Nephron (organoid): Measurements from ENCODE around the gene SLC35F1.

Experiments used
- H3K27ac Mint-ChIP-seq, 3 experiments: 2 replicates each; pipeline ENCODE4 v1.8.0; 2020; ENCODE audit warnings: mixed read lengths in 3 of 3, mild to moderate bottlenecking in 2 of 3, moderate library complexity in 1 of 3
- H3K27me3 Mint-ChIP-seq: 2 replicates; pipeline ENCODE4 v1.8.0; 2021; ENCODE audit warnings: low read depth, mild to moderate bottlenecking, moderate library complexity, mixed read lengths
- H3K36me3 Mint-ChIP-seq: 2 replicates; pipeline ENCODE4 v1.8.0; 2020; ENCODE audit warnings: low read depth, mixed read lengths
- H3K4me1 Mint-ChIP-seq: 2 replicates; pipeline ENCODE4 v1.8.0; 2020; ENCODE audit warnings: mixed read lengths
- H3K4me3 Mint-ChIP-seq, 3 experiments: 2 replicates each; pipeline ENCODE4 v1.8.0; 2020; ENCODE audit warnings: mild to moderate bottlenecking in 3 of 3, mixed read lengths in 3 of 3, moderate library complexity in 2 of 3
- H3K9me3 Mint-ChIP-seq: 2 replicates; pipeline ENCODE4 v1.8.0; 2020; ENCODE audit warnings: mixed read lengths
- TF ChIP-seq, protein P1 (sequence below), 3 experiments: fragments of 200-600 bp; sonication (generic); IDR thresholded peaks; one replicate each; pipeline ENCODE4 v1.5.0; 2021; ENCODE audit warnings: antibody characterized with exemption in 3 of 3; ENCODE audit not compliant: unreplicated experiment in 3 of 3

The SLC35F1 gene

DNA sequence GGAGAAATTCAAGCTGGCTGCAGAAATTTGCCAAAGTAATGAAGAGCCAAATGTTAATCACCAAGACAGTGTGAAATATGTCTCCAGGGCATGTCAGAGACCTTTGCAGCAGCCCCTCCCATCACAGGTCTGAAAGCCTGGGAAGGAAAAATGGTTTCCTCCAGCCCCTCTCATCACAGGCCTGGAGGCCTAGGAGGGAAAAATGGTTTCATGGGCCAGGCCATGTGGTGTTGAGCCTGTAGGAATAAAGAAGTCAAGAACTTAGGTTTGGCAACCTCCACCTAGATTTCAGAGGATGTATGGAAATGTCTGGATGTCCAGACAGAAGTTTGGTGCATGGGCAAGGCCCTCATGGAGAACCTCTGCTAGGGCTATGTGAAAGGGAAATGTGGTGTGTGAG, 185.0 kb downstream of the SLC35F1 start:
- Mint-ChIP-seq H3K4me1 (no peaks in the 10 kb centered on the region), H3K4me3 (no peak overlapping the region), H3K36me3 (peaks cover 5% of the 10 kb centered on the region), H3K27ac (no peak overlapping the region), H3K27me3 (no peaks in the 10 kb centered on the region), H3K9me3 (peaks cover 26% of the 10 kb centered on the region)
- TF ChIP-seq, protein P1, sequence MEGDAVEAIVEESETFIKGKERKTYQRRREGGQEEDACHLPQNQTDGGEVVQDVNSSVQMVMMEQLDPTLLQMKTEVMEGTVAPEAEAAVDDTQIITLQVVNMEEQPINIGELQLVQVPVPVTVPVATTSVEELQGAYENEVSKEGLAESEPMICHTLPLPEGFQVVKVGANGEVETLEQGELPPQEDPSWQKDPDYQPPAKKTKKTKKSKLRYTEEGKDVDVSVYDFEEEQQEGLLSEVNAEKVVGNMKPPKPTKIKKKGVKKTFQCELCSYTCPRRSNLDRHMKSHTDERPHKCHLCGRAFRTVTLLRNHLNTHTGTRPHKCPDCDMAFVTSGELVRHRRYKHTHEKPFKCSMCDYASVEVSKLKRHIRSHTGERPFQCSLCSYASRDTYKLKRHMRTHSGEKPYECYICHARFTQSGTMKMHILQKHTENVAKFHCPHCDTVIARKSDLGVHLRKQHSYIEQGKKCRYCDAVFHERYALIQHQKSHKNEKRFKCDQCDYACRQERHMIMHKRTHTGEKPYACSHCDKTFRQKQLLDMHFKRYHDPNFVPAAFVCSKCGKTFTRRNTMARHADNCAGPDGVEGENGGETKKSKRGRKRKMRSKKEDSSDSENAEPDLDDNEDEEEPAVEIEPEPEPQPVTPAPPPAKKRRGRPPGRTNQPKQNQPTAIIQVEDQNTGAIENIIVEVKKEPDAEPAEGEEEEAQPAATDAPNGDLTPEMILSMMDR (IDR thresholded peaks at IDR 0.05; ENCODE audit: unreplicated experiment in 3 of 3) = no peak

DNA sequence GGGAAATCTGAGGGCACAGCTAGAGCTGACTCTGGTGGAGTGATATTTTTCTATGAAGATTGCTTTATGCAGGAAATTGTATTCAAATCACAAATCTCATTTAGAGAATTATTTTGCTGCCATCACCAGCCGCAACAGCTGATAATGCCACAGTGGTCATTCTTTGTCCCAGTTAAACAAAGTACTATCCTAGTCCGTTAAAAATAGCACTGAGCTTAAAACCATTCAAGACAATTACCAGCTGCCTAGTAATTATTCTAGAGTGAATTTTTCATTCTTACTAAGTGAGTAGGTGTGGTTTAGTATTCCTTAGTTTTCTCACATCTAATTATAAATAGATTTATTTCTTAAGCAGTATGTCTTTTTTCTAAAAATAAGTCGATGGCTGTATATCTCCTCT, 190.5 kb downstream of the SLC35F1 start:
- no peak overlapping the region for H3K4me3 Mint-ChIP-seq
- no peaks in the 10 kb centered on the region for H3K36me3 Mint-ChIP-seq
- no peak overlapping the region for H3K27ac Mint-ChIP-seq
- peaks cover 5% of the 10 kb centered on the region for H3K9me3 Mint-ChIP-seq
- TF ChIP-seq, protein P1 (IDR thresholded peaks at IDR 0.05; ENCODE audit: unreplicated experiment in 3 of 3) = no peak
- peaks cover 11% of the 10 kb centered on the region for H3K4me1 Mint-ChIP-seq
- H3K27me3 Mint-ChIP-seq = no peaks in the 10 kb centered on the region

DNA sequence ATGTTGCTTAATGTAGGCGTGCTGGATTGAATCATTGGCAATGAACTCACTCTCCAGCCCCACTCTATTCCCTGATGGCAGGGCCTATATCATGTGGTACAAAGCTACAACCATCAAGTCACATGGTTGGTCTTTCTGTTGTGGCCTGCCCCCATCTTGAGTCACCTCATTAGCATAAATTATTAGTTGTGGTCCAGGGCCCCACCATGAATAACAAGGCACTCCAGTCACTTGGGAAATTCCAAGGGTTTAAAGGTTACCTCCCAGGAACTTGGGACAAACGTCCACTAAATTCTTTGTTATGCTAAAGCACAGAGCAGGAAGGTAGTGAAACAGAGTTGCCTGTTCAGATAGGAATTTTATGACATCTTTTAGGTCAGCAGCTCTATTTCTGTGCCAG, 193.7 kb downstream of the SLC35F1 start:
- Mint-ChIP-seq H3K4me1 (peaks cover 11% of the 10 kb centered on the region), H3K36me3 (no peaks in the 10 kb centered on the region), H3K27me3 (no peaks in the 10 kb centered on the region), H3K27ac (peak overlapping the region; percentile 44 to 76 (median 63)), H3K4me3 (no peak overlapping the region), H3K9me3 (no peaks in the 10 kb centered on the region)
- TF ChIP-seq, protein P1 (IDR thresholded peaks at IDR 0.05; ENCODE audit: unreplicated experiment in 3 of 3) = no peak

DNA sequence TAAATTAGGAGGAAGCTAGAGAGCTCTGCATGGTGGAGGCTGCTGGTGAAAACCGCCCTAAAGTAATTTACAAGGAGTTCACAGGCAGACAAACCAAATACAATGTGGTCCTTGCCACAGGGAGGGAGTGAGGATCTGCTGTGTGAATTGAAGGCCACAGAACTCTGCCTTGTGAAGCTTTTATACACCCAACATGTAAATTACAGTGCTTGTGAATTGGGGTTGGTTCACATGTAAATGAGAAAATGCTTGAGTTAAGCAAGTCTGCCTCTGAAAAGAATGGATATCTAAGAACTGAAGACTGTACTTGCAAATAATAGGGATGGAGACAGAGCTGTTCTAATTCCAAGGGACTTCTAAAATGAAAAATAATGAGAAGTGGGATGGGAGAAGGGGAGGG, 194.2 kb downstream of the SLC35F1 start:
- Mint-ChIP-seq H3K36me3 (no peaks in the 10 kb centered on the region), H3K9me3 (no peaks in the 10 kb centered on the region), H3K27ac (peak overlapping the region; percentile 44 to 76 (median 63)), H3K4me3 (no peak overlapping the region), H3K4me1 (peaks cover 11% of the 10 kb centered on the region), H3K27me3 (no peaks in the 10 kb centered on the region)
- TF ChIP-seq, protein P1 (IDR thresholded peaks at IDR 0.05; ENCODE audit: unreplicated experiment in 3 of 3) = no peak

DNA sequence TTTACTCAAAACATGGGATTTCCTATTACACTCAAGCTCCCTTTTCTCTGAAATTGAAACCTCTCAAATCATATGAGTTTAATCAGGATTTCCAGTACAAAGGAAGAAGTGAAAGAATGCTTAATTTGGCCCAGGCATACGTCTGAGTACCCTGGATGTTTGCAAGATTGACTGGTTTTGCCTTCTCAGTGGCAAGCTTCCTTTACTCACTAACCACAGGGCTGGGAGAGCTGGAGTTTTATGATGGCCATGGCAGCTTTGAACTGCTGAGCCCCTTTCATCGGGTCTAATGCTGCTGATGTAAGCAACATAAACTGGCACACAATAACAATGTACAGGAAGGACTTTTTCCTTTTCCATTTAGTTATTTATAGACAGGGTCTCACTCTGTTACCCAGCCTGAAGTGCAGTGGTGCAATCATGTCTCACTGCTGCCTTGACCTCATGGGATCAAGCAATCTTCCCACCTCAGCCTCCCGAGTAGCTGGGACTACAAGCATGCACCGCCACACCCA, 194.8 kb downstream of the SLC35F1 start:
- Mint-ChIP-seq H3K36me3 (no peaks in the 10 kb centered on the region), H3K4me3 (no peak overlapping the region), H3K9me3 (no peaks in the 10 kb centered on the region), H3K27ac (peak overlapping the region in 2 of 3 experiments; percentile 63 to 76), H3K4me1 (peaks cover 11% of the 10 kb centered on the region), H3K27me3 (no peaks in the 10 kb centered on the region)
- TF ChIP-seq, protein P1 (IDR thresholded peaks at IDR 0.05; ENCODE audit: unreplicated experiment in 3 of 3) = no peak

DNA sequence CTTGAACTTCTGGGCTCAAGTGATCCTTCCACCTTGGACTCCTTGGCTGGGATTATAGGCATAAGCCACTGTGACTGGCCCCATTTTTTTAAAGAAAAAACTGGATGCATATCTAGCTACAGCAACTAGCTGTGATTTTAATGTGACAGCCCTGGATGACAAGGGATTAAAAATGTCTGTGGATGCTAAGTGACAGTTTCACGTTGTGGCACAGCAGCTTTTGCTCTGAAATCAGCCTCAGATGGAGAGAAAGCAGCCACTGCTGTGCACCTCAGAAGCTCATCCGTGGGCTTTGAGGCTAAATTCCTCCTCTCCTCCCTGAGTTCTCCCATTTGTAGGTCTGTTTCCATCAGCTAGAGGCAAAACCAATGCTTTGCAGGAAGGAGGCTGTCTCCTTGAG, 195.3 kb downstream of the SLC35F1 start:
- Mint-ChIP-seq H3K4me3 (no peak overlapping the region), H3K9me3 (no peaks in the 10 kb centered on the region), H3K4me1 (peaks cover 11% of the 10 kb centered on the region), H3K27me3 (no peaks in the 10 kb centered on the region), H3K36me3 (no peaks in the 10 kb centered on the region), H3K27ac (no peak overlapping the region)
- TF ChIP-seq, protein P1 (IDR thresholded peaks at IDR 0.05; ENCODE audit: unreplicated experiment in 3 of 3) = no peak
